ENCODE results near the gene LMAN2. TPM values are rescaled to one million over a fixed set of nuclear protein-coding genes. Genes with fewer than 3 reads are reported as not detected.

Gene LMAN2
- total RNA-seq, 4 donors from 2014 or later = 193 to 321 (median 268) TPM

- H3K27ac ChIP-seq = no peak overlapping the region
- H3K4me3 ChIP-seq = no peak overlapping the region
- no peaks in the 10 kb centered on the region for H3K27me3 ChIP-seq
- DNase-seq = peak in 2 of 3 donors; percentile 38 to 46
- no peaks in the 10 kb centered on the region for H3K9me3 ChIP-seq
- H3K36me3 ChIP-seq = no peaks in the 10 kb centered on the region
- TF ChIP-seq POLR2A (IDR thresholded peaks at IDR 0.05) (no peak), CTCF (IDR thresholded peaks at IDR 0.05) (no peak)
- peaks cover 6 to 33% (median 24%) of the 10 kb centered on the region in 4 donors for H3K4me1 ChIP-seq
These were observed 36.8 kb downstream of the LMAN2 start for GRCh38 chr5:177314376-177315342.

GRCh38 chr5:177313561-177314259, 37.8 kb downstream of the LMAN2 start:
- H3K27me3 ChIP-seq = no peaks in the 10 kb centered on the region
- no peaks in the 10 kb centered on the region for H3K9me3 ChIP-seq
- no peak for TF ChIP-seq POLR2A (IDR thresholded peaks at IDR 0.05)
- no peak for TF ChIP-seq CTCF (IDR thresholded peaks at IDR 0.05)
- H3K36me3 ChIP-seq = no peaks in the 10 kb centered on the region
- peaks cover 6 to 33% (median 24%) of the 10 kb centered on the region in 4 donors for H3K4me1 ChIP-seq
- H3K27ac ChIP-seq = no peak overlapping the region
- peak in 2 of 3 donors; percentile 25 to 42 for DNase-seq
- no peak overlapping the region for H3K4me3 ChIP-seq

- Histone ChIP-seq H3K4me3 (peak overlapping the region; percentile 22 to 63 (median 44)), H3K9me3 (no peaks in the 10 kb centered on the region), H3K36me3 (peaks cover 0 to 3% (median 0%) of the 10 kb centered on the region in 3 donors), H3K4me1 (peaks cover 6 to 36% (median 24%) of the 10 kb centered on the region in 4 donors), H3K27me3 (no peaks in the 10 kb centered on the region), H3K27ac (peak overlapping the region; percentile 3 to 69 (median 44))
- DNase-seq = peak in 2 of 3 donors; percentile 77 to 79
- TF ChIP-seq CTCF (IDR thresholded peaks at IDR 0.05) (no peak), POLR2A (IDR thresholded peaks at IDR 0.05) (no peak)
These were observed 38.8 kb downstream of the LMAN2 start for GRCh38 chr5:177312649-177313181.

- peak; percentile 96 to 99 (median 98) for DNase-seq
- Histone ChIP-seq H3K4me3 (peak within 1 kb of the TSS; percentile 36 to 63 (median 53)), H3K4me1 (peaks cover 6 to 41% (median 24%) of the 10 kb centered on the region in 4 donors), H3K27ac (peak within 1 kb of the TSS; percentile 3 to 69 (median 58)), H3K9me3 (no peaks in the 10 kb centered on the region), H3K27me3 (no peaks in the 10 kb centered on the region), H3K36me3 (peaks cover 0 to 9% (median 0%) of the 10 kb centered on the region in 3 donors)
- TF ChIP-seq POLR2A (IDR thresholded peaks at IDR 0.05) (no peak), CTCF (IDR thresholded peaks at IDR 0.05) (no peak)
These were observed 39.5 kb downstream of the LMAN2 start, which contains the start of gene MXD3 for GRCh38 chr5:177311723-177312648. MXD3 (minus strand) TSS chr5:177311898; CDS start chr5:177311830, 68 bp downstream.

Data from Peyer's patch (tissue), 4 donors.